ENCODE data around the gene MMP24OS. TPM values are rescaled to one million over a fixed set of nuclear protein-coding genes. Genes with fewer than 3 reads are reported as not detected.
A peak's percentile ranks its signal among the peaks of the same experiment; 100 is the strongest.

The MMP24OS gene
- total RNA-seq, 1 donor from 2014 or later, result 17.5 TPM

DNA sequence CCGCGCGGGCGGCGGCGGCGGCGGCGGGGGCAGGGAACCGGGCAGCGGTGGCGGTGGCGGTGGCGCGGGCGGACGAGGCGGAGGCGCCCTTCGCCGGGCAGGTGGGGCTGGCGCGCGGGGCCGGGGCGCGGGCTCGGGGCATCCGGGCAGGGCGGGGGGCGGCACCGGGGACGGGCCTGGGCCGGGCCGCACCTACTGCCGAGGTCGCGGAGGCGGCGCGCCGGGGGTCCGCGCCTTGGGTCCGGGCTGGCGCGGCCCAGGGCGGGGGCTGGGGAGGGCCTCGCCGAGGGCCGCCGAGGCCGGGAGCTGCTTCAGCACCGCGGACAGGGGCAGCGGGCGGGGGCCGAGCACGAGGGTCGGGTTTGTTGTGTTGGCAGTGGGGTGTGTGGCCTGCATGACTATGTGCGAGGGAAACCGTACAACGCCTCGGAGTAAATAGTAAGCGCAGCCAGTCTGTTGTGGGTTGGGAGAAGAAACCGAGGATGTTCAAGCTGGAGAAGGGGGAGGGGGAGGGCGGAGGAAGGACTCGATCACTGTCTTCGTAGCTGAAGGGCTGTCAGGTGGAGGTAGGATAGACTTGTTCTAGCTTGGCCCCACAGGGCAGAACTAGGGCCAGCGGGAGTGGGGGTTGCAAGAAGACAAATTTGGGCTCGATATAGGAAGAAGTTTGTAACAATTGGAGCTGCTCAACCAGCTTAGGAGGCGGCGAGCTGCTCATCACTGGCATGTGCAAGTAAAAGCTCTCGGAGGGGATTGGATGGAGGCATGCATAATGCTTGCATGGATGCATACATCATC, 50.8 kb downstream of the MMP24OS start:
- Histone ChIP-seq H3K36me3 (ENCODE audit: control insufficient read depth, insufficient read depth, low read length) (no peaks in the 10 kb centered on the region), H3K4me3 (ENCODE audit: low read depth, low read length) (peak overlapping the region; percentile 25), H3K27me3 (ENCODE audit: control insufficient read depth, insufficient read depth, low read length) (peaks cover 4% of the 10 kb centered on the region)
- DNase-seq (ENCODE audit: low read depth), result no peak
- TF ChIP-seq, protein P1, sequence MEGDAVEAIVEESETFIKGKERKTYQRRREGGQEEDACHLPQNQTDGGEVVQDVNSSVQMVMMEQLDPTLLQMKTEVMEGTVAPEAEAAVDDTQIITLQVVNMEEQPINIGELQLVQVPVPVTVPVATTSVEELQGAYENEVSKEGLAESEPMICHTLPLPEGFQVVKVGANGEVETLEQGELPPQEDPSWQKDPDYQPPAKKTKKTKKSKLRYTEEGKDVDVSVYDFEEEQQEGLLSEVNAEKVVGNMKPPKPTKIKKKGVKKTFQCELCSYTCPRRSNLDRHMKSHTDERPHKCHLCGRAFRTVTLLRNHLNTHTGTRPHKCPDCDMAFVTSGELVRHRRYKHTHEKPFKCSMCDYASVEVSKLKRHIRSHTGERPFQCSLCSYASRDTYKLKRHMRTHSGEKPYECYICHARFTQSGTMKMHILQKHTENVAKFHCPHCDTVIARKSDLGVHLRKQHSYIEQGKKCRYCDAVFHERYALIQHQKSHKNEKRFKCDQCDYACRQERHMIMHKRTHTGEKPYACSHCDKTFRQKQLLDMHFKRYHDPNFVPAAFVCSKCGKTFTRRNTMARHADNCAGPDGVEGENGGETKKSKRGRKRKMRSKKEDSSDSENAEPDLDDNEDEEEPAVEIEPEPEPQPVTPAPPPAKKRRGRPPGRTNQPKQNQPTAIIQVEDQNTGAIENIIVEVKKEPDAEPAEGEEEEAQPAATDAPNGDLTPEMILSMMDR (IDR thresholded peaks at IDR 0.05; ENCODE audit: insufficient read depth, low read length, poor library complexity, severe bottlenecking), result no peak

Other genes with a start within 250 kb of the MMP24OS start
- 78.8 and 99.3 TPM in 2 replicates for gene TRPC4AP, start 185.3 kb downstream of the MMP24OS start, total RNA-seq
- 34.7 TPM in 2 replicates for gene EDEM2, start 130.8 kb downstream of the MMP24OS start, total RNA-seq
- gene PROCR, start 106.0 kb downstream of the MMP24OS start, total RNA-seq, result 15.6 and 25.6 TPM in 2 replicates
- 6.9 and 7.5 TPM in 2 replicates for gene MMP24, start 51.4 kb downstream of the MMP24OS start, total RNA-seq
- 284 and 332 TPM in 2 replicates for gene EIF6, start 6.7 kb upstream of the MMP24OS start, total RNA-seq
- not detected in 2 replicates for gene FAM83C, start 14.3 kb upstream of the MMP24OS start, total RNA-seq
- gene UQCC1, start 133.9 kb upstream of the MMP24OS start, total RNA-seq, result 25.2 and 33.9 TPM in 2 replicates
- 1.9 and 2.9 TPM in 2 replicates for gene GDF5, start 160.1 kb upstream of the MMP24OS start, total RNA-seq
- 43.7 and 65.3 TPM in 2 replicates for gene CEP250, start 177.5 kb upstream of the MMP24OS start, total RNA-seq